ENCODE results near the gene GAB1. TPM values are rescaled to one million over a fixed set of nuclear protein-coding genes. Genes with fewer than 3 reads are reported as not detected.

The GAB1 gene
- total and polyA plus RNA-seq, 3 donors from 2014 or later, result 19.7 to 64.5 (median 61.3) TPM

DNA sequence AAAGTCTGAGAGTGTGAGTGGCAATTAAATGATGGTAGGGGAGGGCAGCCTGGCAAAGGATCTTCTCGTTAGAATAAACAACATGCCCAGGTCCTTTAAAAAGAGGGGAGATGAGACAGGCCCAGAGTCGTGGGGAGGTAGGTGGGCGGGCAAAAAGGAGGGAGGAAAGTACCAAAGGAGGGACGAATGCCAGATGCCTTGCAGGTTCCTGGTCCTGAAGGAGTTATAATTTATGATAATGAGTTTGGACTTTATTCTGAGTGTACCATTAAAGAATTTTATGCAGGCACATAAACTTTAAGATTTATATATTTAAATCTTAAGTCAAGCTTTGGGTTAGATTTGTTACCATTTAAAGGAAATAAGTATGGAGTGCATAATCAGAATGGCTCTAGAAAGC is 114.5 kb downstream of the GAB1 start:
- intact Hi-C loops (cut with DNase I; ENCODE audit: low total_unique reads), result no loop called here
- no peaks in the 10 kb centered on the region for H3K27me3 ChIP-seq
- DNase-seq, result no peak
- TF ChIP-seq POLR2A (IDR thresholded peaks at IDR 0.05), result no peak
- TF ChIP-seq, protein P1, sequence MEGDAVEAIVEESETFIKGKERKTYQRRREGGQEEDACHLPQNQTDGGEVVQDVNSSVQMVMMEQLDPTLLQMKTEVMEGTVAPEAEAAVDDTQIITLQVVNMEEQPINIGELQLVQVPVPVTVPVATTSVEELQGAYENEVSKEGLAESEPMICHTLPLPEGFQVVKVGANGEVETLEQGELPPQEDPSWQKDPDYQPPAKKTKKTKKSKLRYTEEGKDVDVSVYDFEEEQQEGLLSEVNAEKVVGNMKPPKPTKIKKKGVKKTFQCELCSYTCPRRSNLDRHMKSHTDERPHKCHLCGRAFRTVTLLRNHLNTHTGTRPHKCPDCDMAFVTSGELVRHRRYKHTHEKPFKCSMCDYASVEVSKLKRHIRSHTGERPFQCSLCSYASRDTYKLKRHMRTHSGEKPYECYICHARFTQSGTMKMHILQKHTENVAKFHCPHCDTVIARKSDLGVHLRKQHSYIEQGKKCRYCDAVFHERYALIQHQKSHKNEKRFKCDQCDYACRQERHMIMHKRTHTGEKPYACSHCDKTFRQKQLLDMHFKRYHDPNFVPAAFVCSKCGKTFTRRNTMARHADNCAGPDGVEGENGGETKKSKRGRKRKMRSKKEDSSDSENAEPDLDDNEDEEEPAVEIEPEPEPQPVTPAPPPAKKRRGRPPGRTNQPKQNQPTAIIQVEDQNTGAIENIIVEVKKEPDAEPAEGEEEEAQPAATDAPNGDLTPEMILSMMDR (IDR thresholded peaks at IDR 0.05), result no peak
- H3K36me3 ChIP-seq (ENCODE audit: low read depth, missing control alignments), result no peaks in the 10 kb centered on the region
- H3K4me1 ChIP-seq, result peaks cover 12% of the 10 kb centered on the region
- H3K27ac ChIP-seq, result no peak overlapping the region
- no peak overlapping the region for H3K4me3 ChIP-seq
- 71 to 74% methylated on average over 4 of the region's 4 CpGs for WGBS, 2 donors
- no peaks in the 10 kb centered on the region for H3K9me3 ChIP-seq

DNA sequence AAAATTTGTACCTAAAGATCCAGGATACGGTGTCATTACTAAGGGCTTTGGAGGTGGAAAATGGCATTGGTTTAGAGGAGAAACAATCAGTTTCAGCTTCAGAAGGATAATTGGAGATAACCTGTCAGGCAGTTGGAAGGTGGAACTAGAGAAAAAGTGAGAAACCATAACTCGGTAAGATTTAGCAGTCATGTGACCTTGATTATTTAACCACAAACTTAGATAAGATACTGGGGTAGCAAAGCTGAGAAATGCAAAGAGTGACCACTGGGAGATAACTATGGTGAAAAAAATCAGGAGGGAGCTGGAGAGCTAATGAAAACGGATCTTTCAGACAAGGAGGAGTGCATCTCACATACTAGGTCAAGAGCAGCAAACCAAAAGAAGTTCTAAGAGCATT is 118.5 kb downstream of the GAB1 start:
- Histone ChIP-seq H3K36me3 (ENCODE audit: low read depth, missing control alignments) (no peaks in the 10 kb centered on the region), H3K27me3 (no peaks in the 10 kb centered on the region), H3K4me1 (peaks cover 12% of the 10 kb centered on the region), H3K27ac (no peak overlapping the region), H3K9me3 (no peaks in the 10 kb centered on the region), H3K4me3 (no peak overlapping the region)
- intact Hi-C loops (cut with DNase I; ENCODE audit: low total_unique reads), result no loop called here
- DNase-seq, result no peak
- WGBS, 2 donors, result 49 to 54% methylated on average over 3 of the region's 3 CpGs
- TF ChIP-seq POLR2A (IDR thresholded peaks at IDR 0.05), result no peak
- TF ChIP-seq, protein P1 (IDR thresholded peaks at IDR 0.05), result no peak

DNA sequence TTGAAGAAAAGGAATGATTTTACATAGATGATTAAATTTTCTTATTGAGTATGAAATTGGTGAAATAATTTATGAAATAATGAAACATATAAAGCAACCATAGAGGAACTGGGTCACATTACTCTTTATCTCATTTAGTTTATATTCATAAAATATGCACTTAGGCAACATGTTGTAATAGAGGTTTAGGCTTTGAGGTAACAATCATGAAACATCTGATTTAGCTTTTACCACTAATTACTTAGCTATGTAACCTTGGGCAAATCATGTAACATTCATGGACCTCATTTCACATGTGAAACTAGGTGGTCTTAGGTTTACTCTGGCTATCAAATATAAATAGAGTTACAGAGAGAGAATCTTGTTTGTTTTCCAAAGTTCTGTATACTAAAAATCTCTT is 122.3 kb downstream of the GAB1 start:
- Histone ChIP-seq H3K36me3 (ENCODE audit: low read depth, missing control alignments) (no peaks in the 10 kb centered on the region), H3K27me3 (no peaks in the 10 kb centered on the region), H3K9me3 (no peaks in the 10 kb centered on the region), H3K4me3 (no peak overlapping the region), H3K4me1 (peaks cover 12% of the 10 kb centered on the region), H3K27ac (no peak overlapping the region)
- intact Hi-C loops (cut with DNase I; ENCODE audit: low total_unique reads), result no loop called here
- no peak for DNase-seq
- TF ChIP-seq, protein P1 (IDR thresholded peaks at IDR 0.05), result no peak
- TF ChIP-seq POLR2A (IDR thresholded peaks at IDR 0.05), result no peak

DNA sequence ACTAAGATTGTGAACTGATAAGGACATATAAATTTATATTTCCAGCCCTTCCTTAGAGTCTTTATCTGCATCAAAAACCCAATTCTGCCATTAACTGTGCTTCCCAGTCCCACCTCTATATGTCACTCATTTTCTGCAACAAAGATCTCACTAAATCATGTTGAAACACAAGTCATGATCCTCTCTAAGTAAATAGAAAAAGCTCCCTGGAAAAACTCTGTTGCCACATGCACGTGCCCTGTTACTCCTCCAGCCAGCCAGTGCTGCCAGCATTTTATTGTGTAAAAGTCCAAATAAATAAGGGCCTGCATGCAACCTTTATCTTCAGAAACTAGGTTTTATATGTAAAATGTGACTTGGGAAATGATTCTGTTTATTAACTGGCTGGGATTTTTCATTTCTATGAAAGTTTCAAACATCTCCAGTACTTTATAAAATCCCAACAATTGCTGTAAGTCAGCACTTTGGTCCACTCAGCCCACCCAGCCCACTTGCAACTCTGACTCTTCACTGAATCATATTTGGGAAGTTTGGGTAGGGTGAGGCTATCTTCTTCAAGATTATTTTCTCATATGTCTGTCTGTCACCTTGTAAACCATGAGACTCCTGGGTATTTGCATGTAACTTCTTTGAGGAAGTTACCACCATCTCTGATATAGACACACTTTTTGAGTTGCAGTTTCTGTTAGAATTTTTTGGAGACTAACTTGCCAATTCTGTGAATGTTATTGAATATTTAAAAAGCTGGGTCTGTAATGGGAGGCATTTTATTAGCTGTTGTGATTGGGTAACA is 136.9 kb downstream of the GAB1 start:
- TF ChIP-seq, protein P1 (IDR thresholded peaks at IDR 0.05), result no peak
- no peak for TF ChIP-seq POLR2A (IDR thresholded peaks at IDR 0.05)
- no peaks in the 10 kb centered on the region for H3K9me3 ChIP-seq
- no peaks in the 10 kb centered on the region for H3K27me3 ChIP-seq
- WGBS, 2 donors, result 72 to 74% methylated on average over 1 of the region's 1 CpG
- intact Hi-C loops (cut with DNase I; ENCODE audit: low total_unique reads), result no loop called here
- no peaks in the 10 kb centered on the region for H3K36me3 ChIP-seq (ENCODE audit: low read depth, missing control alignments)
- no peak overlapping the region for H3K27ac ChIP-seq
- DNase-seq, result no peak
- no peak overlapping the region for H3K4me3 ChIP-seq
- H3K4me1 ChIP-seq, result no peaks in the 10 kb centered on the region

DNA sequence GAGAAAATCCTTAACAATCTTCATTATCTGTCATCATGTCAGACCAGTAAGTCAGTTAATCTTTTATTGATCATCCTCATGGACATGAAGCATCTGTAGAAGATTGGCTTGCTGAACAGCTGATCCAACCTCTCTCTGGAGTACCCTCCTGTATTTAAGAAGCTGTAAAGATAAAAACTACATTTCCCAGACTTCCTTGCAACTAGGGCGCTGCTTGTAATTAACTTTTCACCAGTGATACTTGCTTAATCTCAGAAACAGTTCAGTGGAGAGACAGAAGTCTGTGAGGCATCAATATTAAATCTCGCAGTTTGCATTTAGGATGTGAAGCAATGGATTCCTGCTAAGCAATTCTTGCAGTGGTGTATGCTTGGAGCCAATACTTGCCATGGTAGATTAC is 140.8 kb downstream of the GAB1 start:
- H3K4me3 ChIP-seq, result no peak overlapping the region
- H3K27ac ChIP-seq, result no peak overlapping the region

More for the DNA sequence above, 140.8 kb downstream of the GAB1 start:
- H3K4me1 ChIP-seq, result no peaks in the 10 kb centered on the region
- no peaks in the 10 kb centered on the region for H3K9me3 ChIP-seq
- H3K27me3 ChIP-seq, result no peaks in the 10 kb centered on the region
- no peaks in the 10 kb centered on the region for H3K36me3 ChIP-seq (ENCODE audit: low read depth, missing control alignments)
- TF ChIP-seq POLR2A (IDR thresholded peaks at IDR 0.05), result no peak
- intact Hi-C loops (cut with DNase I; ENCODE audit: low total_unique reads), result no loop called here
- WGBS, 2 donors, result 83 to 93% methylated on average over 2 of the region's 2 CpGs
- no peak for DNase-seq

Measured in testis (tissue), 3 donors.